CD14-positive monocyte (primary cell): ENCODE results near the gene EML6. TPM values are rescaled to one million over a fixed set of nuclear protein-coding genes. Genes with fewer than 3 reads are reported as not detected.

ENCODE experiments used
- DNase-seq, 3 donors: peaks; one replicate each; pipeline ENCODE4 v3.0.0-alpha.2; 2011 to 2022
- H2AFZ ChIP-seq: 2 replicates; pipeline ENCODE4 v1.6.0; 2012; ENCODE audit warnings: mild to moderate bottlenecking, low read depth, low read length, inconsistent platforms; ENCODE audit not compliant: insufficient read depth, poor library complexity, severe bottlenecking
- H3K27ac ChIP-seq, 2 donors: 1 replicate in 1 of 2; 2 replicates in 1 of 2; pipeline ENCODE4 v1.5.1; 2012 to 2013; ENCODE audit warnings: low read length in 2 of 2, control low read depth in 1 of 2, inconsistent platforms in 1 of 2, low read depth in 1 of 2, mild to moderate bottlenecking in 1 of 2
- H3K27me3 ChIP-seq, 2 donors: one replicate each; pipeline versions ENCODE4 v1.6.0 to v1.6.1; 2011 to 2013; ENCODE audit warnings: low read length in 2 of 2; ENCODE audit not compliant: control insufficient read depth in 2 of 2, insufficient read depth in 2 of 2
- H3K36me3 ChIP-seq, 2 donors: replicated peaks in 1 of 2; 1 replicate in 1 of 2; 2 replicates in 1 of 2; pipeline versions ENCODE4 v1.5.1 to v1.6.1; 2012 to 2013; ENCODE audit warnings: low read length in 2 of 2, control low read depth in 1 of 2, inconsistent platforms in 1 of 2, mild to moderate bottlenecking in 1 of 2; ENCODE audit not compliant: insufficient read depth in 2 of 2, control insufficient read depth in 1 of 2
- H3K4me1 ChIP-seq, 2 donors: 1 replicate in 1 of 2; 2 replicates in 1 of 2; pipeline versions ENCODE4 v1.5.1 to v1.6.1; 2012 to 2013; ENCODE audit warnings: low read length in 2 of 2, control low read depth in 1 of 2, inconsistent platforms in 1 of 2, mild to moderate bottlenecking in 1 of 2, moderate library complexity in 1 of 2; ENCODE audit not compliant: insufficient read depth in 2 of 2, control insufficient read depth in 1 of 2
- H3K4me2 ChIP-seq: replicated peaks from 2 replicates; pipeline ENCODE3; 2012; ENCODE audit warnings: low read length, moderate library complexity, mild to moderate bottlenecking; ENCODE audit not compliant: poor library complexity, severe bottlenecking; ENCODE audit errors: extremely low read depth
- H3K4me3 ChIP-seq, 3 experiments: fragments of 200-600 bp in 1 of 3; sonication (generic) in 1 of 3; replicated peaks in 1 of 3; 1 replicate in 2 of 3; 2 replicates in 1 of 3; pipeline ENCODE4 v1.5.1; 2011 to 2013; ENCODE audit warnings: low read length in 3 of 3, mild to moderate bottlenecking in 3 of 3, control low read depth in 2 of 3, low read depth in 2 of 3, inconsistent platforms in 1 of 3, moderate library complexity in 1 of 3
- H3K79me2 ChIP-seq: 2 replicates; pipeline ENCODE4 v1.6.0; 2012; ENCODE audit warnings: mild to moderate bottlenecking, control low read depth, inconsistent platforms, low read length, moderate library complexity; ENCODE audit not compliant: insufficient read depth
- H3K9ac ChIP-seq: 2 replicates; pipeline ENCODE4 v1.6.0; 2017; ENCODE audit warnings: low read length, mild to moderate bottlenecking; ENCODE audit not compliant: insufficient read depth, poor library complexity, severe bottlenecking
- H3K9me3 ChIP-seq, 2 donors: replicated peaks in 1 of 2; 1 replicate in 1 of 2; 2 replicates in 1 of 2; pipeline versions ENCODE4 v1.5.1 to v1.6.1; 2012 to 2013; ENCODE audit warnings: low read length in 2 of 2, control low read depth in 1 of 2; ENCODE audit not compliant: control insufficient read depth in 1 of 2, insufficient read depth in 1 of 2
- H4K20me1 ChIP-seq: 2 replicates; pipeline ENCODE4 v1.6.0; 2012; ENCODE audit warnings: mild to moderate bottlenecking, low read length, control low read depth, moderate library complexity; ENCODE audit not compliant: insufficient read depth
- H3K27ac Mint-ChIP-seq, 7 donors: one replicate each; pipeline ENCODE4 v1.8.0; 2020; ENCODE audit warnings: mild to moderate bottlenecking in 7 of 7, mixed read lengths in 7 of 7, moderate library complexity in 6 of 7, inconsistent platforms in 2 of 7
- H3K27me3 Mint-ChIP-seq, 3 donors: one replicate each; pipeline ENCODE4 v1.8.0; 2021 to 2022; ENCODE audit warnings: low read depth in 3 of 3, mild to moderate bottlenecking in 3 of 3, mixed read lengths in 3 of 3, moderate library complexity in 3 of 3, inconsistent platforms in 1 of 3
- H3K36me3 Mint-ChIP-seq, 2 donors: one replicate each; pipeline ENCODE4 v1.8.0; 2020; ENCODE audit warnings: mixed read lengths in 2 of 2, inconsistent platforms in 1 of 2, mild to moderate bottlenecking in 1 of 2
- H3K4me1 Mint-ChIP-seq: one replicate; pipeline ENCODE4 v1.8.0; 2020; ENCODE audit warnings: mild to moderate bottlenecking, mixed read lengths
- H3K4me3 Mint-ChIP-seq, 2 donors: one replicate each; pipeline ENCODE4 v1.8.0; 2020; ENCODE audit warnings: mild to moderate bottlenecking in 2 of 2, mixed read lengths in 2 of 2, moderate library complexity in 1 of 2
- H3K9me3 Mint-ChIP-seq, 7 donors: one replicate each; pipeline ENCODE4 v1.8.0; 2020 to 2022; ENCODE audit warnings: mixed read lengths in 7 of 7, mild to moderate bottlenecking in 6 of 7, moderate library complexity in 6 of 7, inconsistent platforms in 2 of 7
- CTCF ChIP-seq: fragments of 200-600 bp; IDR thresholded peaks from one replicate; pipeline ENCODE4 v1.8.0; 2022; ENCODE audit warnings: antibody characterized with exemption, mild to moderate bottlenecking
- WGBS: methylation state at CpG from one replicate; pipeline ENCODE4 v1.1.5; 2013; ENCODE audit warnings: missing lambda C conversion rate; ENCODE audit not compliant: insufficient coverage; 5-methylcytosine and 5-hydroxymethylcytosine counted together
- intact Hi-C, 2 donors: fragments of 100-400 bp; cut with micrococcal nuclease; formaldehyde crosslinking; loops; one replicate each; pipeline versions ENCODE4 v1.15.0 to v1.15.1; 2023
- polyA plus RNA-seq, 3 donors: library from polyadenylated mRNA; depleted of rRNA in 1 of 3; unstranded in 2 of 3; stranded (reverse) in 1 of 3; fragments of 300-500 nt in 2 of 3; fragments of >200 nt in 1 of 3; fragmentation: Illumina TruSeq in 2 of 3; gene quantifications; 1 replicate in 2 of 3; 2 replicates in 1 of 3; pipeline ENCODE4 v1.2.3, GENCODE V29; 2012 to 2021

EML6 gene
- polyA plus RNA-seq, 3 donors, result 0.79 TPM; not detected in 2

- H3K4me2 ChIP-seq, result no peak overlapping the region
- no peaks in the 10 kb centered on the region for H3K9me3 ChIP-seq
- no peaks in the 10 kb centered on the region for H4K20me1 ChIP-seq
- peaks cover 0 to 1% (median 0%) of the 10 kb centered on the region in 3 donors for H3K27me3 Mint-ChIP-seq
- H3K27ac Mint-ChIP-seq, result no peak overlapping the region
- WGBS, result 97% methylated on average over 4 of the region's 5 CpGs
- no peaks in the 10 kb centered on the region for H3K36me3 Mint-ChIP-seq
- no peak overlapping the region for H3K4me3 Mint-ChIP-seq
- no peaks in the 10 kb centered on the region for H3K4me1 Mint-ChIP-seq
- intact Hi-C loops, result loop anchor here (5.0 to 10.0 kb wide), 2 partner anchors 167 to 320 kb away; no protein-coding TSS in a partner anchor
- H3K9me3 Mint-ChIP-seq, result no peaks in the 10 kb centered on the region
- no peaks in the 10 kb centered on the region for H3K4me1 ChIP-seq
- H3K27me3 ChIP-seq, result no peaks in the 10 kb centered on the region
- no peak for DNase-seq
- H3K4me3 ChIP-seq, result no peak overlapping the region
- no peaks in the 10 kb centered on the region for H3K79me2 ChIP-seq
- H3K36me3 ChIP-seq, result no peaks in the 10 kb centered on the region
- H3K9ac ChIP-seq, result no peak overlapping the region
- H2AFZ ChIP-seq, result no peak overlapping the region
- H3K27ac ChIP-seq, result no peak overlapping the region
- TF ChIP-seq CTCF, result no peak
Observed at GRCh38 chr2:54834721-54835120, 111.3 kb downstream of the EML6 start.

- no peak for DNase-seq
- intact Hi-C loops, result loop anchor here (5.0 to 10.0 kb wide), 2 partner anchors 169 to 322 kb away; no protein-coding TSS in a partner anchor
Observed at GRCh38 chr2:54836477-54836876, 113.0 kb downstream of the EML6 start.

More at GRCh38 chr2:54836477-54836876, 113.0 kb downstream of the EML6 start:
- TF ChIP-seq CTCF, result no peak
- H3K36me3 Mint-ChIP-seq, result no peaks in the 10 kb centered on the region
- no peak overlapping the region for H3K4me3 ChIP-seq
- H3K27me3 Mint-ChIP-seq, result peaks cover 0 to 1% (median 0%) of the 10 kb centered on the region in 3 donors
- H3K9me3 Mint-ChIP-seq, result no peaks in the 10 kb centered on the region
- WGBS, result 75% methylated on average over 4 of the region's 4 CpGs
- H3K4me3 Mint-ChIP-seq, result no peak overlapping the region
- no peaks in the 10 kb centered on the region for H3K9me3 ChIP-seq
- H3K79me2 ChIP-seq, result no peaks in the 10 kb centered on the region
- H3K27ac ChIP-seq, result no peak overlapping the region
- no peak overlapping the region for H3K9ac ChIP-seq
- no peak overlapping the region for H3K4me2 ChIP-seq
- no peaks in the 10 kb centered on the region for H3K27me3 ChIP-seq
- H2AFZ ChIP-seq, result no peak overlapping the region
- H3K36me3 ChIP-seq, result no peaks in the 10 kb centered on the region
- H3K4me1 Mint-ChIP-seq, result peaks cover 4% of the 10 kb centered on the region
- no peaks in the 10 kb centered on the region for H3K4me1 ChIP-seq
- peak overlapping the region in 1 of 7 donors; percentile 4 for H3K27ac Mint-ChIP-seq
- no peaks in the 10 kb centered on the region for H4K20me1 ChIP-seq
